Smooth muscle cell of the umbilical artery (primary cell): Measurements from ENCODE around the gene SMC1B. TPM values are rescaled to one million over a fixed set of nuclear protein-coding genes. Genes with fewer than 3 reads are reported as not detected.

Experiments
- total RNA-seq: library from RNA; depleted of rRNA; stranded (reverse); fragments of >200 nt; gene quantifications from 2 replicates; pipeline ENCODE4 v1.2.3, GENCODE V29; 2014

Gene SMC1B
- not detected in 2 replicates for total RNA-seq

GRCh38 chr22:45413368-45414211 is at the start of gene SMC1B, which contains the start of gene RIBC2:
TSS of gene SMC1B (minus strand) at chr22:45413599. CDS start at chr22:45413567, 32 bp downstream.
TSS of gene RIBC2 (plus strand) at chr22:45413693. CDS start at chr22:45413887, 194 bp downstream.

GRCh38 chr22:45309422-45310227 is 103.8 kb downstream of the SMC1B start, which contains the start of gene FAM118A:
TSS of gene FAM118A (plus strand) at chr22:45309934. CDS start at chr22:45322380, 12,446 bp downstream.

Other genes starting within 250 kb of the SMC1B start
- 21.4 and 41.3 TPM in 2 replicates for gene NUP50, start 249.7 kb downstream of the SMC1B start, total RNA-seq
- gene KIAA0930, start 172.7 kb downstream of the SMC1B start, total RNA-seq: 49.3 and 60.9 TPM in 2 replicates
- not detected in 2 replicates for gene UPK3A, start 128.7 kb downstream of the SMC1B start, total RNA-seq
- 10.4 and 13.6 TPM in 2 replicates for gene FAM118A, start 103.7 kb downstream of the SMC1B start, total RNA-seq
- 0.30 and 0.78 TPM in 2 replicates for gene RIBC2, start 94 bp upstream of the SMC1B start, total RNA-seq
- gene FBLN1, start 89.3 kb upstream of the SMC1B start, total RNA-seq: 41.6 and 80.2 TPM in 2 replicates